DND-41 (cell line): ENCODE data around the gene RAE1.

ENCODE experiments used
- EZH2 ChIP-seq: IDR thresholded peaks from 3 replicates; pipeline ENCODE4 v1.6.1; 2012; ENCODE audit warnings: borderline replicate concordance, low read depth, mild to moderate bottlenecking, moderate library complexity, low read length, inconsistent platforms; ENCODE audit not compliant: severe bottlenecking
- TF ChIP-seq, protein P1 (sequence below): IDR thresholded peaks from 2 replicates; pipeline ENCODE4 v1.5.1; 2012; ENCODE audit warnings: borderline replicate concordance, low read length, moderate library complexity, mild to moderate bottlenecking; ENCODE audit not compliant: poor library complexity, severe bottlenecking; ENCODE audit errors: extremely low read depth

DNA sequence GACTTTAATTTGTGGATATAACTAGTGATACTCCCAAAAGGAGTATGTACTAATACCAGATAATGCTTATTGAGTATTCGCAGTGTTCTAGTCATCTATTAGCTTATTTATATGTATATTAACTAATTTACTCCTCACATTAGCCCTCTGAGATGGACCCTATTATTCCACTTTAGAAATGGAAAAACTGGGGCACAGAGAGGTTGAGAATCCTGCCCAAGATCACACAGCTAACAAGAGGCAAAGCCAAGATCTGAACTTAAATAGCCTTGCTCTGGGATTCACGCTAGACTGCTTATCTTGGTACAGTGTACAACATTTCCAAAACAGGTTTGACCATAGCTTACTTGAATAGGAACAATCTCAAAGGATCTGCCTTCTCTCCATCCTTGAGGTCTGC lies 29.9 kb upstream of the RAE1 start:
- TF ChIP-seq, protein P1, sequence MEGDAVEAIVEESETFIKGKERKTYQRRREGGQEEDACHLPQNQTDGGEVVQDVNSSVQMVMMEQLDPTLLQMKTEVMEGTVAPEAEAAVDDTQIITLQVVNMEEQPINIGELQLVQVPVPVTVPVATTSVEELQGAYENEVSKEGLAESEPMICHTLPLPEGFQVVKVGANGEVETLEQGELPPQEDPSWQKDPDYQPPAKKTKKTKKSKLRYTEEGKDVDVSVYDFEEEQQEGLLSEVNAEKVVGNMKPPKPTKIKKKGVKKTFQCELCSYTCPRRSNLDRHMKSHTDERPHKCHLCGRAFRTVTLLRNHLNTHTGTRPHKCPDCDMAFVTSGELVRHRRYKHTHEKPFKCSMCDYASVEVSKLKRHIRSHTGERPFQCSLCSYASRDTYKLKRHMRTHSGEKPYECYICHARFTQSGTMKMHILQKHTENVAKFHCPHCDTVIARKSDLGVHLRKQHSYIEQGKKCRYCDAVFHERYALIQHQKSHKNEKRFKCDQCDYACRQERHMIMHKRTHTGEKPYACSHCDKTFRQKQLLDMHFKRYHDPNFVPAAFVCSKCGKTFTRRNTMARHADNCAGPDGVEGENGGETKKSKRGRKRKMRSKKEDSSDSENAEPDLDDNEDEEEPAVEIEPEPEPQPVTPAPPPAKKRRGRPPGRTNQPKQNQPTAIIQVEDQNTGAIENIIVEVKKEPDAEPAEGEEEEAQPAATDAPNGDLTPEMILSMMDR = no peak
- no peak for TF ChIP-seq EZH2
